Trophoblast cell (in vitro differentiated cells and primary cell): Measurements from ENCODE around the gene CELF4.

Experiments used
- DNase-seq, 2 donors: peaks; one replicate each; pipeline ENCODE4 v3.0.0-alpha.2; 2016
- H2AFZ ChIP-seq: 2 replicates; pipeline ENCODE4 v1.6.1; 2013; ENCODE audit warnings: low read length, moderate library complexity, mild to moderate bottlenecking; ENCODE audit not compliant: insufficient read depth, poor library complexity
- H2AK5ac ChIP-seq: 2 replicates; pipeline ENCODE4 v1.6.1; 2013; ENCODE audit warnings: mild to moderate bottlenecking, low read length
- H2BK120ac ChIP-seq: 2 replicates; pipeline ENCODE4 v1.6.1; 2013; ENCODE audit warnings: low read length, mild to moderate bottlenecking, moderate library complexity; ENCODE audit not compliant: insufficient read depth, poor library complexity
- H2BK12ac ChIP-seq: 2 replicates; pipeline ENCODE4 v1.6.1; 2013; ENCODE audit warnings: mild to moderate bottlenecking, low read length, moderate library complexity
- H2BK5ac ChIP-seq: 2 replicates; pipeline ENCODE4 v1.6.1; 2013; ENCODE audit warnings: low read length, low read depth, moderate library complexity, mild to moderate bottlenecking; ENCODE audit not compliant: poor library complexity
- H3K14ac ChIP-seq: 2 replicates; pipeline ENCODE4 v1.6.1; 2013; ENCODE audit warnings: mild to moderate bottlenecking, low read length
- H3K18ac ChIP-seq: 2 replicates; pipeline ENCODE4 v1.6.1; 2013; ENCODE audit warnings: mild to moderate bottlenecking, low read length
- H3K23ac ChIP-seq: 2 replicates; pipeline ENCODE4 v1.6.1; 2013; ENCODE audit warnings: low read length
- H3K27ac ChIP-seq: 2 replicates; pipeline ENCODE4 v1.5.1; 2013; ENCODE audit warnings: low read depth, mild to moderate bottlenecking, inconsistent platforms, low read length, moderate library complexity
- H3K27me3 ChIP-seq: 2 replicates; pipeline ENCODE4 v1.6.1; 2013; ENCODE audit warnings: inconsistent platforms, mild to moderate bottlenecking, low read length, moderate library complexity; ENCODE audit not compliant: insufficient read depth
- H3K36me3 ChIP-seq, 2 experiments: 1 replicate in 1 of 2; 2 replicates in 1 of 2; pipeline ENCODE4 v1.6.1; 2013; ENCODE audit warnings: low read length in 2 of 2, mild to moderate bottlenecking in 2 of 2, moderate library complexity in 1 of 2; ENCODE audit not compliant: insufficient read depth in 2 of 2, control insufficient read depth in 1 of 2
- H3K4ac ChIP-seq: 2 replicates; pipeline ENCODE4 v1.6.1; 2013; ENCODE audit warnings: low read depth, mild to moderate bottlenecking, low read length, moderate library complexity
- H3K4me1 ChIP-seq, 2 experiments: 1 replicate in 1 of 2; 2 replicates in 1 of 2; pipeline ENCODE4 v1.6.1; 2013; ENCODE audit warnings: low read length in 2 of 2, mild to moderate bottlenecking in 2 of 2, moderate library complexity in 1 of 2; ENCODE audit not compliant: insufficient read depth in 2 of 2, control insufficient read depth in 1 of 2
- H3K4me2 ChIP-seq: 2 replicates; pipeline ENCODE4 v1.6.1; 2013; ENCODE audit warnings: inconsistent platforms, mild to moderate bottlenecking, low read length, moderate library complexity
- H3K4me3 ChIP-seq: 2 replicates; pipeline ENCODE4 v1.5.1; 2013; ENCODE audit warnings: mild to moderate bottlenecking, low read depth, low read length, inconsistent platforms
- H3K79me1 ChIP-seq: one replicate; pipeline ENCODE4 v1.6.1; 2013; ENCODE audit warnings: low read length
- H3K79me2 ChIP-seq: 2 replicates; pipeline ENCODE4 v1.6.1; 2013; ENCODE audit warnings: low read length, mild to moderate bottlenecking; ENCODE audit not compliant: control insufficient read depth, insufficient read depth, poor library complexity
- H3K9ac ChIP-seq: 2 replicates; pipeline ENCODE4 v1.6.1; 2013; ENCODE audit warnings: mild to moderate bottlenecking, low read length
- H3K9me3 ChIP-seq: 2 replicates; pipeline ENCODE4 v1.6.1; 2013; ENCODE audit warnings: low read depth, mild to moderate bottlenecking, control low read depth, inconsistent platforms, low read length; ENCODE audit not compliant: insufficient read depth
- H4K12ac ChIP-seq: 2 replicates; pipeline ENCODE4 v1.6.1; 2013; ENCODE audit warnings: low read depth, mild to moderate bottlenecking, low read length, moderate library complexity
- H4K8ac ChIP-seq: 2 replicates; pipeline ENCODE4 v1.6.1; 2013; ENCODE audit warnings: low read depth, mild to moderate bottlenecking, low read length, moderate library complexity
- H4K91ac ChIP-seq: one replicate; pipeline ENCODE4 v1.6.1; 2013; ENCODE audit warnings: low read depth, mild to moderate bottlenecking, low read length, moderate library complexity
- WGBS: extraction: QIAGEN DNeasy Blood & Tissue Kit; methylation state at CpG from one replicate; pipeline ENCODE4 v1.1.7; 2013; ENCODE audit warnings: missing lambda C conversion rate; ENCODE audit not compliant: insufficient read length, insufficient coverage; ENCODE audit errors: extremely low coverage; 5-methylcytosine and 5-hydroxymethylcytosine counted together

Gene CELF4

DNA sequence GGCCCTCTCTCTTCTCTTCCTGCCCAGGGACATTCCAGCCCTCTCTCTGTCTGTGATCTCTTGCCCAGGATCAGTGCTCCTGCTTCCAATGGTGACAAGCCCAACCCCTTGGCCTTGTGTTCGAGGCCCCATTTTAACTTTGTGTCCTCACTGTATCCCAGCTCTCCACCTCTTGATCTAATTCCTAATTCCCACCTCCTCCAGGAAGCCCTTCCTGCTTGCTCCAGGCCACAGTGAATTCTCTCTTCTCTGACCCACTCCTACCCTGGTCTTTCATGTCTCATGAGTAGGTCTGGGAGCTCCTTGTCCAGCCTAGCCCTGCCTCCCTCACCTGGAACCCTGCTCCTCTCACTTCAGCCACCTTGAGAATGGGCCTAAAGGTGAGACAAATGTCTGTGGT, 249.1 kb downstream of the CELF4 start:
- Histone ChIP-seq H3K9me3 (no peaks in the 10 kb centered on the region), H3K4me1 (no peaks in the 10 kb centered on the region), H3K4me2 (no peak overlapping the region), H2BK120ac (no peak overlapping the region), H4K91ac (no peak overlapping the region), H3K27me3 (no peaks in the 10 kb centered on the region), H3K27ac (no peak overlapping the region), H3K14ac (no peak overlapping the region), H3K4ac (no peak overlapping the region), H3K18ac (no peak overlapping the region), H3K9ac (no peak overlapping the region), H4K12ac (no peak overlapping the region), H2BK12ac (no peak overlapping the region), H3K79me1 (no peaks in the 10 kb centered on the region), H3K36me3 (no peaks in the 10 kb centered on the region), H3K4me3 (no peak overlapping the region), H2AFZ (no peak overlapping the region), H4K8ac (no peak overlapping the region), H3K23ac (no peak overlapping the region), H2AK5ac (no peak overlapping the region), H3K79me2 (no peaks in the 10 kb centered on the region), H2BK5ac (no peak overlapping the region)
- WGBS, result no CpG with 5 or more reads among the region's 1 CpG
- no peak for DNase-seq

DNA sequence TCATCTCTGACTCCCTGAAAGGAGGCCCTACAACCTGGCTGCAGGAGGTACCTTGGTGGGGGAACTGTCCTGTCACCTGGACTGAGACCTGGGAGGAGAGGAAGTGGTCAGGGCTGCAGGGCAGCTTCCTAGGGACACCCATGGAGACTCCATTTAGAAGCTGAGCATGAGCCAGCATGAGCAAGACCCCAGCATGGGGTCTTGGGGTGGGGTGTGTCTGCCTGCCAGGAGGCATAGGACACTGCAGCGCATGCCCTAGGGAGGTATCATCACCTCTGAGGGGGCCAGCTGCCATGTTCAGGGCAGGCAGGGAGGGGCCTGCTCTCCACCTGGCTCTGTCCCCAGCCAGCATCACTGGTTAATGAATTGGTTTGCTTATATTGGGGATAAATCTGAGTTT, 249.7 kb downstream of the CELF4 start:
- H3K9ac ChIP-seq, result no peak overlapping the region
- DNase-seq, result no peak
- H3K4me3 ChIP-seq, result no peak overlapping the region
- H2BK120ac ChIP-seq, result no peak overlapping the region
- WGBS, result no CpG with 5 or more reads among the region's 1 CpG
- no peaks in the 10 kb centered on the region for H3K79me2 ChIP-seq
- H3K4ac ChIP-seq, result no peak overlapping the region
- no peak overlapping the region for H4K91ac ChIP-seq
- H3K4me2 ChIP-seq, result no peak overlapping the region
- no peak overlapping the region for H3K27ac ChIP-seq
- H2BK12ac ChIP-seq, result no peak overlapping the region
- H4K12ac ChIP-seq, result no peak overlapping the region
- H3K9me3 ChIP-seq, result no peaks in the 10 kb centered on the region
- no peak overlapping the region for H3K18ac ChIP-seq
- H3K27me3 ChIP-seq, result no peaks in the 10 kb centered on the region
- H3K14ac ChIP-seq, result no peak overlapping the region
- no peaks in the 10 kb centered on the region for H3K79me1 ChIP-seq
- H3K23ac ChIP-seq, result no peak overlapping the region
- no peak overlapping the region for H2AK5ac ChIP-seq
- H3K4me1 ChIP-seq, result no peaks in the 10 kb centered on the region
- no peak overlapping the region for H2BK5ac ChIP-seq
- H4K8ac ChIP-seq, result no peak overlapping the region
- H3K36me3 ChIP-seq, result no peaks in the 10 kb centered on the region
- no peak overlapping the region for H2AFZ ChIP-seq

DNA sequence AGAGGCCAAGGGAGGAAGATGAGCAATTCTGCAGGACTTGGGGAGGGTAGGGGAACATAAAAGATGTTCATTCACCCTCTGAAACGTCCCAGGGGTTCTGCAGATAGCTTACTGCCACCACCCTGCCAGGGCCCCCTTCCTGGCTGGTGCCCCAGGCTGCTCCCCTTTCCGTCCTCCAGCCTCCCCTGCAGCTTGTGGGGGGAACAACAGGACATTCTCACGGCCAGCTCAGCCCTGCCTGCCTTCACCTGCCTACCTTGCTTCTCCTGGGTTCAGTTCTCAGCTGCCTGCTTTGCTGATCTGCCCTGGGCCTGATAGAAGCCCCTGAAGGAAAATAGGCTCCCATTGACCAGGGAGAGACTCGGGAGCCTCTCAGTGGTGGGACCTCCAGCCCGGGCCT, 251.1 kb downstream of the CELF4 start:
- no peak overlapping the region for H2AK5ac ChIP-seq
- no peak overlapping the region for H3K4me3 ChIP-seq
- H3K79me1 ChIP-seq, result no peaks in the 10 kb centered on the region
- DNase-seq, result no peak
- WGBS, result no CpG with 5 or more reads among the region's 5 CpGs
- no peak overlapping the region for H4K91ac ChIP-seq
- no peak overlapping the region for H2BK120ac ChIP-seq
- H3K9me3 ChIP-seq, result no peaks in the 10 kb centered on the region
- H3K14ac ChIP-seq, result no peak overlapping the region
- no peak overlapping the region for H3K18ac ChIP-seq
- H2BK5ac ChIP-seq, result no peak overlapping the region
- H3K9ac ChIP-seq, result no peak overlapping the region
- H2AFZ ChIP-seq, result no peak overlapping the region
- no peak overlapping the region for H2BK12ac ChIP-seq
- H3K36me3 ChIP-seq, result no peaks in the 10 kb centered on the region
- H4K8ac ChIP-seq, result no peak overlapping the region
- H3K4ac ChIP-seq, result no peak overlapping the region
- H3K23ac ChIP-seq, result no peak overlapping the region
- H3K79me2 ChIP-seq, result no peaks in the 10 kb centered on the region
- no peaks in the 10 kb centered on the region for H3K27me3 ChIP-seq
- H3K4me2 ChIP-seq, result no peak overlapping the region
- H3K27ac ChIP-seq, result no peak overlapping the region
- H3K4me1 ChIP-seq, result no peaks in the 10 kb centered on the region
- no peak overlapping the region for H4K12ac ChIP-seq

DNA sequence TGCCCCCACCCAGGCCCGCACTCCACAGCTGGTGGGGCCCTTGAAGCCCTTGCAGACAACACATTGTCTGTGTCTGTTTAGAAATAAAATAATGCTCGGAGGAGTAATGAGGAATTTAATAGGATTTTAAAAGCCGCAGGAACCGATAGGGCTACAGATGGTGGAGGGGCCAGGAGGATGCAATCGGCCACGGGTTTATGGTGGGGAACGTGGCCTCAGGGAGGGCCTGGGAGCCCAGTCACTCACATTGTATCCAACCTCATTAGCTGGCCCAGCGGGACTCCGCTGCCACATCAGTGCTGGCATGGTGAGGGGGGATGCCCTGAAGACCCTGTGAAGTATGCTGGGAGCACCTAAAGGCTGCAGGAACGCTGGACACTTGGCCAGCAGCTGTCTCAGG, 252.0 kb downstream of the CELF4 start:
- Histone ChIP-seq H3K4me1 (no peaks in the 10 kb centered on the region), H3K4me3 (no peak overlapping the region), H2AFZ (no peak overlapping the region), H3K4ac (no peak overlapping the region), H4K12ac (no peak overlapping the region), H3K27ac (no peak overlapping the region), H3K27me3 (no peaks in the 10 kb centered on the region), H2AK5ac (no peak overlapping the region), H3K9me3 (no peaks in the 10 kb centered on the region), H3K79me2 (no peaks in the 10 kb centered on the region), H3K9ac (no peak overlapping the region), H3K36me3 (no peaks in the 10 kb centered on the region), H4K91ac (no peak overlapping the region), H3K18ac (no peak overlapping the region), H3K79me1 (no peaks in the 10 kb centered on the region), H3K14ac (no peak overlapping the region), H4K8ac (no peak overlapping the region), H3K4me2 (no peak overlapping the region), H2BK12ac (no peak overlapping the region), H3K23ac (no peak overlapping the region), H2BK120ac (no peak overlapping the region), H2BK5ac (no peak overlapping the region)
- WGBS, result no CpG with 5 or more reads among the region's 10 CpGs
- no peak for DNase-seq
